HuH-7.5 (cell line): Measurements from ENCODE around the gene CNOT6.
"Not testable (repeated sequence)": the region's sequence is repeated elsewhere in the genome, so short reads cannot be mapped to it uniquely, and the experiment has no call there.

ENCODE experiments used
- DNase-seq: peaks from one replicate; pipeline ENCODE4 v3.0.0; 2011; ENCODE audit warnings: low spot score

The CNOT6 gene

DNA sequence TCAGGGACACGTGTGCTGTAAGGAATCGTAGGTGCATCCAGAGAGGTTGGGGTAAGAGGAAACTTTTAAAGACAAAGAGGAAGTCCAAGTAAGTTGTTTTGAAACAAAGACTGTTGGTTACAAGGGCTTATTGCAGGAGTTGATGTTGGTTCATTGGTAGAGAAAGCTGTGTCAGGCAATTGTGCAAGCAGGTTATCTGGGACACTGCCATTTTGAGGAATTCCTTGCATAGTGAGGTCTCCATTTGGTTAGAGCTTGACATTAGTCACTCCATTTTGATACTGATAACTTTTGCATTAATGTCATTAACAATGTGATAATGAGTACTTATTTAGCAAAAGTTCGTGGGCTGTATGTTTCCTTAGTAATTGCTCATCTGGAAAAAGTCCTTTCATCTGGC, 24.9 kb downstream of the CNOT6 start:
- no peak for DNase-seq

DNA sequence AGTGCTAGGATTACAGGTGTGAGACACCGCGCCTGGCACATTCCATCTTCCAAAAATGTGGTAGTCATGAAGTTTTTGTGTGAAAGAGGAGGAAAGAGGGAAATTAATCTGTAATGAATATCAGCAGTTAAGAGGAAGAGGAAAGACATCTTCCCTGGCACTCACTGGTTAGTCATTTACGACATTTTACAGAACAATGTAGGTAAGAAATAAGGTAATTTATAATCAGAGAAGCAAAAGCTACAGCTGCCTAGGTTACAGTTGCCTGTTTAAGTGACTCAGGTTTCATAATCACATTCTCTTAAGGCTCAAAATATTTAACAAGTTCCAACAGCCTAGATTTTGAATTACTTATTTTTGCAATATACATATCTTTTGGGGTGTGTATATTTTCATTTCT, 26.9 kb downstream of the CNOT6 start:
- no peak for DNase-seq

DNA sequence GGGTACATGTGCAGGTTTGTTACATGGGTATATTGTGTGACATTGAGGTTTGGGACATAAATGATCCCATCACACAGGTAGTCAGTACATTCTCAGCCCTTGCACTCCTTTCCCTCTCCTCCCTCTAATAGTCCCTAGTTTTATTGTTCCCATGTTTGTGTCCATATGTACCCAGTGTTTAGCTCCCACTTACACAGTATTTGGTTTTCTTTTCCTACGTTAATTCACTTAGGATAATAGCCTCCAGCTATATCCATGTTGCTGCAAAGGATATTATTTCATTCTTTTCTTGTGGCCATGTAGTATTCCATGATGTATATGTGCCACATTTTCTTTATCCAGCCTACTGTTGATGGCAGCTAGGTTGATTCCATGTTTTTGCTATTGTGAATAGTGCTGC, 27.4 kb downstream of the CNOT6 start:
- no peak for DNase-seq

DNA sequence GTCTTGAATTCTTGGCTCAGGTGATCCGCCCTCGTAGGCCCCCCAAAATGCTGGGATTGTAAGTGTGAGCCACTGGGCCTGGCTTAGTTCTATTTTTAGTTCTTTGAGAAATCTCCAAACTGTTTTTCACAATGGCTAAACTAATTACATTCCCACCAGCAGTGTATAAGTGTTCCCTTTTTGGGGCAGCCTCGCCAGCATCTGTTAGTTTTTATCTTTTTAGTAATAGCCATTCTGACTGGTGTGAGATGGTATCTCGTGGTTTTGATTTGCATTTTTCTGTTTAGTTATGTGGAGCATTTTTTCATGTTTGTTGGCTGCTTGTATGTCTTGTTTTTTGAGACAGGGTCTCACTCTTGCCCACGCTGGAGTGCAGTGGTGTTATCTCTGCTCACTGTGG, 28.2 kb downstream of the CNOT6 start:
- DNase-seq: no peak

DNA sequence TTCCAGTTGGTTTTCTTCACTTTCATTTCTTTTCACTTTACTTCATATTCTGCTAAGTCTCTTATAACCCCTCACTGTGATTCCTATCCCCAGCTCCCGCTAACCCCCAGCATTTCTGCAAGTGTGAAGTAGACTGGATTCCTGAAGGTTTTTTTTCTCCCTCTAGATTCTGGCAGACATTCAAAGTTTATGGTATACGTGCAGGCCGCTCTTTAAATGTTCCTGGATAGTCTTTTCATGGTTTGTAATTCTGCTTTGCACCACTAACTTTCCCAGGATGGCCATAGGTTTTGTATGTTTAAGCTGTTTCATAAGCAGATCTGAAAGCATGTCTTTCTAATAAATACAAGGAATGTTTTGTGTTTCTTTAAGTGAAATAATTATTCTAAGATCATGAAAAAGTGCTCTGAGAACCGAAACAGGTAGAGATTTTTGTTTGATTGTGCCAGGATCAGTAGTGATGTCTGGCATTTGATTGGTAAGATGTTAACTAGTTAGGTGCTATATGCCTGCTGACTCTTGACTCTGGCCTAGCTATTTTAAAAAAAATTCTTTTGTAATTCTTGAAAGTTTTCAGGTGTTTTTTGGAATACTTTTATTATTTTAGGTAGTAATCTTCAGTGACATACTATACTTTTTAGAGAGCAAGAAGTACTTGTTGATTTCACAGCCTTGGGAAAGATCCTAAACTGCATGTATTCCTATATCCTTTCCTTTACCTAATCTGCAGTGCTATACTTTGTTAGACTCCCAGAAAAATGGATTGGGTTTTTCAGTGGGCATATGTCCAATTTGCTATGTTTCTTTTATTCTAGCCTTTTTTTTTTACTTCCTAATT, 29.7 kb downstream of the CNOT6 start:
- no peak for DNase-seq

DNA sequence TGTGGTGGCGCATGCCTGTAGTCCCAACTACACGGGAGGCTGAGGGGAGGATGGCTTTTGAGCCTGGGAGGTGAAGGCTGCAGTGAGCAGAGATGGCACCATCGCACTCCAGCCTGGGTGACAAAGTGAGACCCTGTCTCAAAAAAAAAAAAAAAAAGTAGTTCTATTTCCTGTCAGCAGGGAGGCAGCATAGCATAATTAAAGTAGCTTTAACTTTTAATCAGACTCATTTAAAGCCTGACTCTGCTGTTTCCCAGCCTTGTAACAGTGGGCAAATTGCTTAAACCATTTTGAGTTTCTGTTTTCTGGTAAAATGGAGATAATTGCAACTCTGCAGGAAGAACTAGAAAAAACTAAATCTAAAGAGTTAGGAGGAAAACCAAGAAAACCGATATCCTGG, 31.2 kb downstream of the CNOT6 start:
- no peak for DNase-seq

DNA sequence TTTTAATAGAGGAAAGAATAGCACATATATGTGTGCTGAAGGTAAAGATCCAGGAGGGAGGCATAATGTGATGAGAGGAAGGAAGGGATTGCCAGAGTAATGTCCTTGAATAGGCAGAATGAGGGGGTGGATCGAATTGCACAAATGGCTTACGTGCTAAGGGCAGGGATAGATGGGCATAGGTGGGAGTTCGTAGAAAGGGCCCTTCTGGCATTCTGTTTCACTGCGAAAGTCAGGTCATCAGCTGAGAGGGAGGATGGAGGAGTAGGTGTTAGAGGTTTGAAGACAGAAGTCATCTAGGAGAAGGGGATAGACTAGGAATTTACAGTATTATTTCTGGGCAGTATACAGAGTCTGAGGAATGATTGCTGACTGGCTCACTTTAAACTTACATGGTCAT, 32.1 kb downstream of the CNOT6 start:
- no peak for DNase-seq

DNA sequence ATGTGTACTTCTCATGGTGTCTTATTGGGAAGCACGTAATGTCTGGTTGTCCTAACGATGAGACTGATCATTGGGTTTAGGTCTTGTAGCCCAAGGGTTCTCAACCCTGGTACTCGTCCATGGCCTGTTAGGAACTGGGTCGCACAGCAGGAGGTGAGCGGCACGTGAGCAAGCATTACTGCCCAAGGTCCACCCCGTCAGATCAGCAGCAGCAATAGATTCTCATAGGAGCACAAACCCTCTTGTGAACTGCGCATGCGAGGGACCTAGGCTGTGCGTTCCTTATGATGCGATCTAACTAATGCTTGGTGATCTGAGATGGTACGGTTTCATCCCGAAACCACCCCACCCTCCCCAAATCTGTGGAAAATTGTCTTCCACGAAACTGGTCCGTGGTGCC, 33.5 kb downstream of the CNOT6 start:
- DNase-seq: no peak

DNA sequence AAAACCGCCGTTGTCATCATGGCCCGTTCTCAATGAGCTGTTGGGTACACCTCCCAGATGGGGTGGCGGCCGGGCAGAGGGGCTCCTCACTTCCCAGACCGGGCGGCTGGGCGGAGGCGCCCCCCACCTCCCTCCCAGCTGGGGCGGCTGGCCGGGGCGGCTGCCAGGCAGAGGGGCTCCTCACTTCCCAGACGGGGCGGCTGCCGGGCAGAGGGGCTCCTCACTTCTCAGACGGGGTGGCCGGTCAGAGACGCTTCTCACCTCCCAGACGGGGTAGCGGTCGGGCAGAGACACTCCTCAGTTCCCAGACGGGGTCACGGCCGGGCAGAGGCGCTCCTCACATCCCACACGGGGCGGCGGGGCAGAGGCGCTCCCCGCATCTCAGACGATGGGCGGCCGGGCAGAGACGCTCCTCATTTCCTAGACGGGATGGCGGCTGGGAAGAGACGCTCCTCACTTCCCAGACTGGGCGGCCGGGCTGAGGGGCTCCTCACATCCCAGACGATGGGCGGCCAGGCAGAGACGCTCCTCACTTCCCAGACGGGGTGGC, 36.9 kb downstream of the CNOT6 start:
- not testable (repeated sequence) for DNase-seq

DNA sequence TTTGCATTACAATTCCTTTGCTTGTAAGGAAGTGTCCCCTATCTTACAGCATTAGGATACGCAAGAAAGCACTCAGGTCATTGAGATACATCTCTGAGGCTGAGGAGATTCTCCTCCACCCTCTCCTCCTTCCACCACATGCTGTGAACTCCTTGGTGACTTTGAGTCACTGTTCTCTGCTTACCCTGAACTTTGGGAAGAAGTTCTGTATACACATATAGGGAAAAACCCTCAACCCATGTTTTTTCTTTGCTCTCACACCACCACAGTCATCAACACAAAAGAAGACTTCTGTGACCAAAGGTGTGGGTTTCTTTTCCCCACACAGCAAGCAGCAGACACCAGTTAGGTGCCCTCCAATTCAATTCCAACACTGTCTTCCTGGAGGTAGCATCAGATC, 38.1 kb downstream of the CNOT6 start:
- no peak for DNase-seq

DNA sequence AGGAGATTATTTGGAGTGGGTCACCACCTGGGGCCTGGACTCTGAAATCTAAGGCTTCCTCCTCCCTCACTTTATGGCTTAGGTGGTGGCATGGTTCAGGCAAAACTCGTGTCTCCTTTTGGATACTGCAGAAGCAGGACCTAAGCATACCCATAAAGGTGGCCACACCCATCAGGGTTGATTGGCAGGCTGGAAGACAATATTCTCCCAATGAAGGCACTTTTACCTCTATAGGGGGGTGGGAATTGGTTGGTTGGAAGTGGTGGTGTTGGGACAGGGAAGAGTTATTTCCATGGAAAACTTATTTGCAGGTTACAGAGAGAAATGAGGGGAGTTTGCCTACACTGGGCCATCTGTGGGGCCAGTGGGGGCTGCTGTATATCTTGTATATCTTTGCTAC, 39.7 kb downstream of the CNOT6 start:
- DNase-seq: no peak

DNA sequence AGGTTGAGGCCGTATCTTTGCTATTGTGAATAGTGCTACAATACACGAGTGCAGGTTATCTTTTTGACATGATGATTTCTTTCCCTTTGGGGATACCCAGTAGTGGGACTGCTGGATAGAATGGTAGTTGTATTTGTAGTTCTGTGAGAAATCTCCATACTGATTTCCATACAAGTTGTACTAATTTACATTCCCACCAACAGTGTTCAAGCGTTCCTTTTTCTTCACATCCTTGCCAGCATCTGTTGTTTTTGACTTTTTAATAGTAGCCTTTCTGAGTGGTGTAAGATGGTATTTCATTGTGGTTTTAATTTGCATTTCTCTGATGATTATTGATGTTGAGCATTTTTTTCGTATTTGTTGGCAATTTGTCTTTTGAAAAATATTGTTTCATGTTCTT, 41.4 kb downstream of the CNOT6 start:
- no peak for DNase-seq

DNA sequence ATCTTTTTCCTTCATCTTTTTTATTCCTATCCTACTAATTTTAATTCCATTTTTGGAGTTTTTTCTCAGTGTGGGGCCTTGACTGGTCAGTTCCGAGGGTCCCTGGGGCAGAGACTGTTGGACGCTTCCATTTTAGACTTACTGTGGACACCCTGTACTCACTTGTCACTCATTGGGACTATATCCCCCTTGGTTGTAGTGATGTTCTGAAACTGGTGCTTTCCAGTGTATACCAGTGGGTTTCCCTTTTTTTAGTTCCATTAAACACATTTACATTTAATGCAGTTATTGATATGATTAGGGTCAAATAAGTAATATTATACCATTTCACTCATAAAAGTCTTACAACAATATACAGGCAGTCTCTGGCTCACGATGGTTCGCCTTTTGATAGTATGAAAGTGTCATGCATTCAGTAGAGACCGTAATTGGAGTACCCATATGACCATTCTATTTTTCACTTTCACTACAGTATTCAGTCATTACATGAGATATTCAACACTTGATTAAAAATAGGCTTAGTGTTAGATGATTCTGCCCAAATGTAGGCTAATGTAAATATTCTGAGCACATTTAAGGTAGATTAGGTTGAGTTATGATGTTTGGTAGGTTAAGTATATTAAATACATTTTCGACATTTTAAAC, 46.0 kb downstream of the CNOT6 start:
- DNase-seq: no peak

DNA sequence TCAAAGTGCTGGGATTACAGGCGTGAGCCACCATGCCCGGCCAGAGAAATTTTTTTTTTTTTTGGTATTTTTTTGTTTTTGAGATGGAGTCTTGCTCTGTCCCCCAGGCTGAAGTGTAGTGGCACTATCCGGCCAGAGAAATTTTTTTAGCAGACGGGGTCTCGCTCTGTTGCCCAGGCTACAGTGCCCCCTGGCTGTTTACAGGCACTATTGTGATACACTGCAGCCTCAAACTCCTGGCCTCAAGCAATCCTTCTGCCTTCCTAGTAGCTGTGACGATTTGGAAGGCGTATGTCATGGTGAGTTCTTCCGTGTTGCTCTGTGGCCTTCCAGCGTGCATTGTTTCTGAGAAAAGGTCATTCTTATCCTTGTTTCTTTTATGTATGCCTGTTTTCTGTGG, 47.5 kb downstream of the CNOT6 start:
- no peak for DNase-seq

DNA sequence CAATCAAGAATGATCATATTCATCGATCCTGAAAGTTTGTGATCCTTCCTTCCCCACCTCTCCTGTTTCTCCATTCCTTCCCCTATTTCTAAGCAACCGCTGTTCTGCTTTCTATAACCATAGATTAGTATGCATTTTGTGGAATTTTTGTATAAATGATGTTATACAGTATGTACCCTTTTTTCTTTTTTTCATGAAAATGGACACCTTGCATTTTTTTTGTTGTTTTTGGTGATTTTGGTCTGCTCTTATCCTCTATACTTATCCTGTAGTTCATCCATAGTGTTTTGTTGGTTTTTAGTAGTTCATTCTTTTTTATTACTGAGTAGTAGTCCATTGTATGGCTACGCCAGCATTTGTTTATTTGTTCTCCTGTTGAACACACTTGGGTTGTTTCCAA, 51.1 kb downstream of the CNOT6 start:
- no peak for DNase-seq

DNA sequence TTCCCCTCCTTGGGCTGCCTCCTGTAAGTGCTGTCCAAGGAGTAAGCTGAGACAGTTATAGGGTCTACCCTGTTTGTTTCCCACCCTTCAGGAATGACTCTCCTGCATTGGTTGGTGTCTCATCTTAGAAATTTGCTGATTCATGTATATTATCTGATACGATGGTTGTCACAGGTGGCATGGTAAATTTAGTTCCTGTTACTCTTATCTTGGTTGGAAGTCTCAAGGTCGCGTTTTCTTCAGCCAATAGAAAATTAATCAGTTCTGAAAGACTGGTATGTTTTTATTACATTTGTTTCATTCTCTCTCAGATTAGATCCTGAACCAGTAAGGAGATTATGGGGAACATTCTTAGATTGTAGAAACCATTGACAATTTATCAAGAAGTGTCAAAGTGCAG, 54.4 kb downstream of the CNOT6 start:
- DNase-seq: no peak

DNA sequence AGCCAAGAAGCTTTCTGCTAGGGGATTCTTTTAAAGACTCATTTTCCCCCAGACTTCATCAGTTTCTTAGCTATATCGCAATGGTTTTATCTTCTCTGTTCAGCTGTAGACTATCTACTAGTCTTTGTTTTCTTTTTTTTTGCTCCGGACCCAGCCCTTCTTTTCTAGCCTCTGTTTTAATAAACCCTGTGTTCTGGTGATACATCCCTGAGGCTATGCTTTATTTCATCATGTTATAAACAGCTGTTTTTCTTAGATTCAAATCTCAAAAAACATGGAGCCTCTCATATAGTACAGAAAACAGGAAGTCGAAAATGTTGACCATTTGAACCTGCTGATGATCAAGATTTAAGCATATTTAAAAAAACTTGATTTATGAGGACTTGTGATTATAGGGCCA, 59.4 kb downstream of the CNOT6 start:
- DNase-seq: no peak

DNA sequence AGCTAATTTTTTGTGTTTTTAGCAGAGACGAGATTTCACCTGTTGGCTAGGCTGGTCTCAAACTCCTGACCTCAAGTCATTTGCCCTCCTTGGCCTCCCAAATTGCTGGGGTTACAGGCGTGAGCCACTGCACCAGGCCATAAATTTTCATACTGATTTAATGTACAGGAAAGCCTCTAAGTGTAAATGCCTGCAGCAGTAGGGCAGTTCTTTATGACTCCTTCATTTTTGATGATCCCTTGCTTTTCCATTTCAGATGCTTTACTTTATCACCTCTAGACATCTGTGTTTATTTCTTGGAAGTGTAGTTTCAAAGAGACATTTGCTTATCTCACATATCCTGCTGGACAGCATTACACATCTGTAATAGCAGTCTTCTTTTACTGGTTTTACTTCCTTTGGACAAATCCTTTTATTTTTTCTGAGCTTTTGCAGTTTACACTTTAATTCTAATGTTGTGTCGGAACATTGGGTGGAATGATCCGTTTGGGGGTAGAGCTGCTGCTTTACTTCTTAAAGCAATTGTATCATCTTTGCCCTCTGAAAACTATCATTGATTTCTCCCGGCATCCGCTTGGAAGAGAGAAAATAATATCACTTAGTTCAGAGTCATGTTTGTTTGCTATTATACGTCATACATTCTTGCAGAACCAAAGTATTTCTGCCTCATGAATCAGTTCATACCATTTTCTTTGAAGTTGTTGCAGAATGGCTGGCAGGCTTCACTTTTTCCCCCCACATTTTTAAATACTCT, 61.2 kb downstream of the CNOT6 start:
- no peak for DNase-seq

DNA sequence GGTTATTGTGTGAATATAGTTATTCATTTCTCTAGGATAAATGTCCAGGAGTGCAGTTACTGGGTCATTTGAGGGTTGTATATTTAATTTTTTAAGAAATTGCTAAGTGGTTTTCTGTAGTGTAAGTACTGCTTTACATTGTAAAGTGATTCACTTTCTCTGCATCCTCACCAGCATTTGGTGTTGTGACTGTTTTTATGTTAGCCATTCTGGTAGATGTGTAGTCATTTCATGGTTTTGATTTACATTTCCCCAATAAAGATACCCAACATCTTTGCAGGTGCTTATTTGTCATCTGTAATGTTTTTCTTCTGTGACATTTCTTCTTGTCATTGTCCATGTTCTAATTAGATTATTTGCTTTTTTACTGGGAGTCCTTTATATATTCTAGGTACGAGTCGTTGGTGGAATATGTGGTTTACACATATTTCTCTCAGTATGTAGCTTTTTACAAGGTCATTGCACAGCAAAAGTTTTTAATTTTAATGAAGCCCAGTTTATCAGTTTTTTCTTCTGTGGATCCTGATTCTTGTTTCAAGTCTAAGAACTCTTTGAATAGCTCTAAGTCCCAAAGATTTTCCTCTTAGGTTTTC, 63.1 kb downstream of the CNOT6 start:
- DNase-seq: no peak

DNA sequence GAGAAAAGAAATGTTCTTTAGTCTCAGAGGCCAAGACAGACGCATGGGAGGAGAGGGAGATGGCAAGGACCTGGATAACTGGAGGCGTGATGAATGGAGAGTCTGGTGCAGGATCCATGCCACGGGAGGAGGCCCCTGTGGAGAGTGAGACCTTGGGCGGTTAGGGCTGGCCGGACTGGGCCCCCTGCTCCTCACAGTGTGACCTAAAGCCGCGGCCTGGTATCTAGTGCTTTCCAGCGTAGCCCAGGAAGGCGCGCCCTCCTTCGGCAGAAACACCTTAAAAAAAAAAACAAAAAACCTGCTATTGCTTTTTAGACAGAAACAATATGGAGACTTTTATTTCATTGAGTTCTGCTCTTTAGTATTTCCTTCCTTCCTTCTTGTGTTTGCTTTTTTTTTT, 64.1 kb downstream of the CNOT6 start:
- DNase-seq: no peak

DNA sequence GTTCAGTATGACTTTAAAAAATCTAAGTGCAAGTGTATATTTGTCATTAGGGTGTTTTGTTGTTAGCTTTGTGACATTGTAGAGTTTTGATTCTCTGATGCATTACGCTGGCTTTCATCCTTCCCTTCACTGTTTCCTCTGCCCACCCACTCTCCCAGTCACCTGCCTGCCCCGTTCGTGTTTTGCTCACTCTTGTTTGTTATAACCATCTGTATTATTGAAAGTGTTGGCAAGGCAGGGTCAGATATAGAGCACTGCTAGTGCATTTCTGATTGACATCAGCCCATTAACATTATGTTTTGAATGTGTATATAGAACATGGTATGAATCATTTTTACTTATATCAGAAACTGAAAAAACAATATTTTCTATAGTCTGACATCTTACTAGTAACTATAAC, 69.8 kb downstream of the CNOT6 start:
- DNase-seq: no peak

DNA sequence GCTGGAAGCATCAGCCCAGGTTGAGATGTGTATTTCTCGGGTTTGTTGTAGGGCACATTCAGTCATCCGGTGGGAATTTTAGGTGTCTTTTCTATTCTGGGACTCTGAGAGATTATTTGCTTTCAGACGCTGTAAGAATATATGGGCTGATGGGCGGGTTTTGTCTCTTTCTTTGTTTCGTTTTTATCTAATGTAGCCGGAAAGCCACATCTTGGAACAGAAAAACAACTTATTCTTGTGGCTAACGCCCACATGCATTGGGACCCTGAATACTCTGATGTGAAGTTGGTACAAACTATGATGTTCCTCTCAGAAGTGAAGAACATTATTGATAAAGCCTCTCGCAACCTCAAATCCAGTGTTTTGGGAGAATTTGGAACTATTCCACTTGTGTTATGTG, 74.7 kb downstream of the CNOT6 start:
- no peak for DNase-seq

DNA sequence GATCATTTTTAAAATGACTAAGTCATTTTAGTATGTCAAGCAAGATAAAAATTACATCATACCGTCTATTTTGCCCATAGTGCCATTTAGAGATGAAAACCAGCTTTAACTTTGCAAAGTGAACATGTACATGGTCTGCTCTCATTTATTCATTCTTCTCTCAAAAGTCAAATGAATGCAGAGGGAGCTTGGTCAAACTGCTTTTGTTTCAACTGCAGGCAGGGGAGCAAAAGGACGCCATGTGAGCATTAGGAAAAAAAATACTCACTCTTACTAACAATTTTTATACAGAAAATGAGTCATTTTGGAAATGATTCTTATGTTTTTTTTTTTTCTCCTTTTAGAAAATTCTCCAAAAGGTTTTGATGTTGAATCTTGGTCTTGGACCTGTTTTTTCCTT, 81.4 kb downstream of the CNOT6 start:
- DNase-seq: no peak
